Measurements from ENCODE around the gene TRAPPC2.
"Not testable (repeated sequence)": the region's sequence is repeated elsewhere in the genome, so short reads cannot be mapped to it uniquely, and the experiment has no call there.

TRAPPC2 gene

DNA sequence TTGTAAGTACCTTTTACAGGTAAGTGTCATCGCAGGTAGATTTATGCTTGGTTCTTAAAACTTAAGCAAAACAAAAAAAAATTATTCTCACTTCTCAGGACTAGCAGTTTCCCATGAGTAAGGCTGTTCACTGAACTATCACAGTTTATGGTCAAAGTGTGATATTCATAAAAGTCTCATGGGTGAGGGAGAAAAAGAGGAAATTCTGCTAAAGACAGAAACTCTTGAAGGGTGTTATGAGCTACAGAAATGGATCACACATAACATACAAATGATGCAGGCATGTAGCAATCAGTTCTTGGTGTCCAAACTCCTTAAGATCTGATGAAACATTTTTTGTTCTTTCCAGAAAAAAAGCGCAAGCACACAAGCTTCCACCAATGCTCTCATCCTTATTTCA is 37.0 kb downstream of the TRAPPC2 start:
- no peak for DNase-seq

DNA sequence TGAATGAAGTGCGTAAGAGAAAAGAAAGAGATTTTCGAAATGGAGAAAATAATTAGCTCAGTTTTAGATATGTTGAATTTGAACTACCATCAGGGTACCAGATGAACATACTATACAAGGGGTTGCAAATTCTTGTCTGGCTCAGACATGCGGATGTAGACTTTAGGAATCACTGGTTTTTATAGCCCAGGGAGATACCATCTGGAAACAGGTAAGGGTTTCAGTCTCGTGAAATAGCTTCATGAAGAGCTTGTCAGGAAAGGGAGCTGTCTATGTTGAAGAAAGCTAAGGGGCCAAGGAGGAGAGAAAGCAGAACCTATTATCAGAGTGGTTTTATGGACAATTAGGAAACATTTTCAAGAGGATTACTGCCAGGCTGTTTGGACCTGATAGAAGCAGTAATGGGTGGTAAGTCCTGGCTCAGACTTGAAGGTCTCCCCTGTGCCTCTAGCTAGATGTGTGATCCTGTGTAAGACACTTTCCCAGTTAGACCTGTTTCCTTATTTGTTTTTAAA is 38.8 kb downstream of the TRAPPC2 start:
- no peak for DNase-seq

DNA sequence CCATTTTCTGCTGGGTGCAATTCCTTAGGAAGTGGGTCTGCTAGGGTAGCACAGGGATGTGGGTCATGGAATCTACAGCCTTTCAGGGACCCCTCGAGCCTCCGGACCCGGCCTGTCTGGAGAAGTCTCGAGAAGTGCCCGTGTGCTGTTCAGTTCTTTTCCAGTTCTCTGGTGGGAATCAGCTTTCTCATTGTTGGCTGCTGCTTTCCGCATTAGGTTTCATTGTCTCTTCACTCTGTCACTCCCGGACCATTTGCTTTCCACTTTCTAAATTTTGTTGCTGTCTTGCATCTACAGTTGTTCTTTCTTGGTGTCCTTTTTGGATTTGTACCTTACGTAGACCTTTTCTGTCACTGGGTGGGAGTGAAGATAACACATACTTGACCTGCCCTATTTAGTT is 39.4 kb downstream of the TRAPPC2 start:
- no peak for DNase-seq

DNA sequence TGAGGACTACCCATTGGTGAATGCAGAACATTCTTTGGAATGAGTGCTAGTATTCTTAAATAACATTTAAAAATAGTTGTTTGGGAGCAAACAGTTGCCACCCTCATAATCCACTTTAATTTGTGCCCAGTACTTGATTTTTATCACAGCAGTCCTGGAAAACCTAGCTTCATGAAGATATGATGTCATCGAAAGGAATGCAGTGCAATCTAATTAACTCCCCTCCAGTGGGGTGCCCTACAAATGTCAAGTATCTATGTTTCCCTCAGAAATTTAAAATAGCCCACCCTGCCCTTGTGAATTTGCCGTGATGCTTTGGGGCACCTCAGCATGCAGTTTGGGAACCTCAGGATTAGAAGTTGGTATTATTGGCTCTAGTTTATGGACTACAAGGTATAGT is 40.1 kb downstream of the TRAPPC2 start:
- no peak for DNase-seq

DNA sequence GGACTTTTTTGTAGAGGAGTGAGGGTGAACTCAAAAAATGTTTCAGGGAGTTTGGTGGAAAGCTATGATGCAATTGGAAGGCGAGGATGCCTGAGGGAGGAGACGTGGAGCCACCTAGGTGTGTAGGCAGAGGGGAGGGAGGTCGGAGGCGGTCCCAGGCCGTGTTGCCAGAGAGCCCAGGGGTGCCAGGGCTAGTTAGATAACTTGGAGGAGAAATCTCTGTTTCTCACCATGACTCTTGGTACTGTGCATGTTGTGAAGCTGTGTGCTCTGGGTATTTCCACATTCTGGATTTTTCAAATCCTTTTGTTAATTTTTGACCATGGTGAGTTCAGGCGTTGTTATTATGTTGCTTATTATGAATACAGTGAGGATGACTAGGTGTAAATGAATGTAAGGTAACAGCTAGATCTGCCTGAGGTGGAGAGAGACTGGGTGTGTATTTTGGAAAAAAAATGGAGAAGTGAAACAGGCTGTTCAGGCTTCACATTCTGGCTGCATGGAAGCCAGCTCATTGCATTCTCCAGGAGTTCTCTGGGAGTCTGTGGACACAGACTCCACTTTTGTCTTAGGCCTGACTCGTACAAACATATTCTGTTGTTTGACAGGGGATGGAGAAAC is 41.0 kb downstream of the TRAPPC2 start:
- DNase-seq: no peak

DNA sequence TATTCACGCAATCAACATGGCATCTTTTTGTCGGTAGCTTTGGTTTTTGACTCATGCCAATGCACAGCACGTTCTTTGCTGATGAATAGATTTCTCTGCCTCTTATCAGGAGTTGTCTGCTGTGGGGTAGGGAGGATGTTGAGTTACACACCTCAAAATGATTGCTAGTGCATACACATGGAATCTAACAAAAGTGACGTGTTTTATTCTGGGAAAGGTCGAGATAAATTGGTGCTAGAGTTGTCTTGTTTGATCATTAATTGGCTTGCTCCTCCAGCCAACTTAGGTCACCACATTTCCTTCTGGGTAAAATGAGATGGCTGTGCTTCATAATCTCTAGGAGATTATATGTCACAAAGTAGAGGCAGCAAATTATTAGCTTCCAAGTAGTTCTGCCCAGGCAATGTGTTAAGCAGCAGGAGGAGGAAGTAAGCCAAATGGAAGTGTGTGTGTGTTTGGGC is 41.6 kb downstream of the TRAPPC2 start:
- DNase-seq: no peak

DNA sequence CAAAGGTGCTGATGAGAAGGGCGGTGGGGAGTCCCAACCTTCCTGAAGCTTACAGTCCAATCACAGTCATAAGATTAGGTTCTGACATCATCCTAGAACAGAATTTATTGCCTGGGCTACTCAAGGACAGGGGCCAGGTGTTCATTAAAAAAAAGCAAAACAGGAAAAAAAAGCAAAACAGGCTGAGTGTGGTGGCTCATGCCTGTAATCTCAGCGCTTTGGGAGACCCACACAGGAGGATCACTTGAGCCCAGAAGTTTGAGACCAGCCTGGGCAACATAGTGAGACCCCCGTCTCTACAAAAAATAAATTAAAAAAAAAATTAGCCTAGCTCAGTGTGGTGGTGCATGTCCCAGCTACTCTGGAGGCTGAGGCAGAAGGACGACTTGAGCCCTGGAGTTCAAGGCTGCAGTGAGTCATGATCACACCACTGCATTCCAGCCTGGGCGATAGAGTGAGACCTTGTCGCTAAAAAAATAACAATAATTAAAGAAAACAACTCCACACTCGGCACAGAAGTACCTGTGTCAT is 42.5 kb downstream of the TRAPPC2 start:
- no peak for DNase-seq

DNA sequence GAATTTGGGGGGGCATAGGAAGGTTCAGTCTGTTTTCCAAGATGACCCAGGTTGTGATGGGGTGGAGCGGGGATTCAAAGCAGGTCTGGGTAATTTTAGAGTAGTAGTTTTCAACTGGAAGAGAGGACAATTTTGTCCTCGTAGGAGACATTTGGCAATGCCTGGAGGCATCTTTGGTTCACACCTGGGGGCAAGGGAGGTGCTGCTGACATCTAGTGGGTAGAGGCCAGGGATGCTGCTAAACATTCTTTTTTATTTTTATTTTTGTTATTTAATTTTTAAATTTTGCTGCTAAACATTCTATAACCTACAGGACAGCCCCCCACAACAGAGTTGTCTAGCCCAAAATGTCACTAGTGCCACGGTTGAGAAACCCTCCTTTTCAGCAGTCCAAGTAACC is 43.6 kb downstream of the TRAPPC2 start:
- no peak for DNase-seq

DNA sequence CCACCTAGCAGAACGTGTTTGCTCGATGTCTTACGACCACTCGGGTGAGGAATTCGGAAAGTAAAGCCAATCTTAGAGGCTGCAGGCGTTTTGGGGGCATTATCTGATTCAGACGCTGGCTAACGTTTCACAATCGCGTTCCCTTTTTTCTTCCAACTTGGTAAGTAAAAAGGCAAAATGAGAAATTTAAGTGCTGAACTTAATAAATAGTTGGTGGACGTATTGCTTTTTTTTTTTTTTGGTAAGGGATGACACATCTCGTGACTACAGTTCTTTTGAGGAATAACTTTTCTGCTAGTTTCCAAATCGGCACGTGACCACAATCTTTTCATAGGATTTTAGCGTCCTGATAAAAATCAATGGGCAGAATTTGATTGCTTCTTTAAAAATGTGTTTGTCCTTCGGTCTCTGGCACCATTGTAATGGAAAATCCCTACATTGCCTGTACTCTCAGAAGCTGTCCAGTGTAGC is 44.6 kb downstream of the TRAPPC2 start:
- no peak for DNase-seq

DNA sequence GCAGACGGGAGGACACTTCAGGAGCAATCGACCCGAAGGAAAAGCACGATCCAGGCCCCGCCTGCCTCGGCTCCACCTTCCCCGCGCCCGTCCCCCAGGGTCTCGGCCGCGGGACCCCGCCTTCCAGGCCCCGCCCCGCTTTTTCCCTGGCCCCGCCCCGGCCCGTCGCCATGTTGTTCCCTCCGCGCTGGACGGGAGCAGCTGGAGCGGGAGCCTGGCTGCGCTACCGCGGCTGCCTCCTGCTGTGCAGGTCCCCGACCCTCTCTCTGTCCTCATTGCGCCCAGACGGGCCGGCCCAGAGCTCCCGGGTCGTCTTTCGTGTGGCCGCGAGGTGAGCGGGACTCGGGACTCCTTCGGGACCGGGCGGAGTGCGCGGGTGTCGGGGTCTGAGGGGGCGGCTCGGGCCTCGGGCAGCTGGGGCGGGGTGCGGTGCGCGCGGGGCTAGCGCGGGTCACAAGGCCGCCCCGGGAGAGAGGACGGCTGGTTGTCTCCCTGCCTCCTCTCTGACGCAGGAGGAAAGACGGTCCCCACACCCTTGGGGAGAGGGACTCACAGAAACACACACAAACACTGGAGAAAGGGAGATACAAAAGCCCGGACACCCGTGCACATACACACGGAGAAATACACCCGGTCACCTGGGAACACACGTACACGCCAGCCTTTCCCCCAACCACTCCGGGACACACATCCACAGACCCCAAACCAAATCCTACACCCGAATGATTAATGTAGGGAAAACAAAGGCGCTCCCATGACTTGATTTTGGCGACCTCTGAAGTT is 45.3 kb downstream of the TRAPPC2 start, which contains the start of gene RAB9A:
Gene RAB9A, plus strand, starts transcription at position 171 of the 783 bp plus-strand sequence. CDS start 19,619 bp downstream, outside the sequence.
- DNase-seq: peak; percentile 38 to 72

DNA sequence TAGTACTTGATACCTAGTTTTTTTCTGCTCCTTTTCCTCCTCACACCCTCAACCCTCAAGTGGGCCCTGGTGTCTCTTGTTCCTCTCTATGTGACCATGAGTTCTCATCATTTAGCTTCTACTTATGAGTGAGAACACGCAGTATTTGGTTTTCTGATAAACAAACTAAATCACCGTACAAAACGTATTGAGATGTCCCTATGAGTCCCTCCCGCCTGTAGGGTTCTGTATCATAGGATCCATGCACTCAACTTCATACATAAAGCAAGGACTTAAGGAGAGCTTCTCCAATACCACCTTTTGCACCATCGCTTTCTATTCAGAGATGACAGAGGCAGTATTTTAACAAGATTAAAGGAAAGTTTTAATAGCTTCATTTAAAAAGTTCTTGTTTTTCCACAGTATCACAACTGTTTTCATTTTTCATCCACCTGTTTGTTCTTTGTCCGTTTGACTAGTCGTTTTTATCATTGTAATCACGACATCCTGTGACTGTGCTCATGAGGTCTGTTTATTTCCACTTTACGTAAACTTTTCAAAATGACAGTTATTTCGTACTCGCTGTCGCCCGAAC is 45.9 kb downstream of the TRAPPC2 start:
- no peak for DNase-seq

DNA sequence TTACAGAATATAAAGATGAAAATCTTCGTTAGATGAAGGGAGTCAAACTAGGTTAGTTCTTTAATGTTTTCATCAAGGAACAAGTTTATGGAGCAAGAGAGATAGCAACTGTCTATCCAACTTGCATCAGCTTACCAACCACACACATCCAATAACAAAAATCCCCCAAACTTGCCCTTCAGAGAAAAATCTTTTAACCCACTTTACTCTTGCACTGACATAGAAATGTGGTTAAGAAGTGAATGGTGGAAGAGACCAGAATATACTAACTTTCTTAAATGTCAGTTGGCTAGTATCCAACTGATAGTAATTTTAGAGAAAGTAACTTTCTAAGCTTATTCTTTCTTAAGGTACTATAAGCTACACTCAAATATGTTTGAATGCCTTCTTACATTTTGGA is 47.2 kb downstream of the TRAPPC2 start:
- no peak for DNase-seq

DNA sequence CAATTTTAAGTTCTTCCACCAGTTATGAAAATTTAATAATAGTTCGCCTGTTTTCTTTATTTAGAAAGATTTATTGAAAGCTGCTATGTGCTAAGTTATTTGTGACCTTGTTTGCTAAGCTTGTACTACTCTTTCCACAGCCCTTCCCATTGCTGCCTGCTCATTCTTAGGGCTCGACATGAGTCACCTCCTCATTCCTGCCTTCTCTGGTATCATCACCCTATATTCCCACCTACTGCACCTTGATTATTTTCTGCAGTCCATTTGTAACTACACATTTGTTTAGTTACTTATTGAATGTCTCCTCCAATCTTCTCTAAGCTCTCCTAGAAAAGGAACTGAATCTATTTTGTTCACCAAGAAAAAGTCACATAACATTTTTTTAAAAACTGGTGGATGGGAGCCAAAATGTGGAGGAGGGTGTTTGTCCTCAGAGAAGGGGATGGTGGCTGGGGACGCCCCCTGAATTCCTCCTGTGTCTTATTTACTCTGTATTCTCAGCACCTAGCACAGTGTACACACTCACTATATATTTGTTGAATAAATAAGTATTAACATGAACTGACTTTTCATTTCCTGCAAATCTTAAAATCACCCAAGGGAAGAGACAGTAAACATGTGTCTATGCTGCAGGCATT is 49.2 kb downstream of the TRAPPC2 start:
- DNase-seq: no peak

DNA sequence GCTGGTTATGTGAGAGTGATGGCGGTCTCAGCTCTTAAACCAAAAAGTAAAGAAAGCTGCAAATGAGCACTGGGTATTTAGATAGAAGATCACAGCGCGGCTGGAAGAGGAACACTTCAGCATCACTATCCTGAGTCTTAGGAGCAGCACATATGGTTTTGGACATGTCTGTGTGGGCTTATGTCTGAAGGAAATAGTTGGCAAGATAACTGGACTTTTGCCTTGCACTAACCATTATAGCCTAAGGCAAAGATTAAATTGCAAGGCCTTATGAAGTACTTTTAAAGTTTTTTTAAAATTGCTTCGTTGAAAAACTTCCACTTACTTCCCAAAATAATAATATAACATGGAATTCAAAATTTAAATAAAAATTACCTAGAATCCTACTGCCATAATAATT is 50.1 kb downstream of the TRAPPC2 start:
- DNase-seq: no peak

DNA sequence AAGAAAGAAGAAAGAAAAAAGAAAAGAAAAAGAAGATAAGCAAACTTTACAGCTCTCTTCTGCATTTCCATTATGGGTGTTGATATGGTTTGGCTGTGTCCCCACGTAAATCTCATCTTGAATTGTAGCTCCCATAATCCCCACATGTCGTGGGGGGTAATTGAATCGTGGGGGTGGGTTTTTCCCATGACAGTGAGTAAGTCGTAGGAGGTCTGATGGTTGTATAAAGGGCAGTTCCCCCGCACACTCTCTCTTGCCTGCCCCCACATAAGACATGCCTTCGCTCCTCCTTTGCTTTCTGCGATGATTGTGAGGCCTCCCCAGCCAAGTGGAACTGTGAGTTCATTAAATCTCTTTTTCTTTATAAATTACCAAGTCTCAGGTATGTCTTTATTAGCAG is 52.8 kb downstream of the TRAPPC2 start:
- DNase-seq: no peak

DNA sequence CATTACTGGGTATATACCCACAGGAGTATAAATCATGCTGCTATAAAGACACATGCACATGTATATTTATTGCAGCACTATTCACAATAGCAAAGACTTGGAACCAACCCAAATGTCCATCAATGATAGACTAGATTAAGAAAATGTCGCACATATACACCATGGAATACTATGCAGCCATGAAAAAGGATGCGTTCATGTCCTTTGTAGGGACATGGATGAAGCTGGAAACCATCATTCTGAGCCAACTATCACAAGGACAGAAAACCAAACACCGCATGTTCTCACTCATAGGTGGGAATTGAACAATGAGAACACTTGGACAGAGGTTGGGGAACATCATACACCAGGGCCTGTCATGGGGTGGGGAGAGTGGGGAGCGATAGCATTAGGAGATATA is 54.7 kb downstream of the TRAPPC2 start:
- DNase-seq: not testable (repeated sequence)

DNA sequence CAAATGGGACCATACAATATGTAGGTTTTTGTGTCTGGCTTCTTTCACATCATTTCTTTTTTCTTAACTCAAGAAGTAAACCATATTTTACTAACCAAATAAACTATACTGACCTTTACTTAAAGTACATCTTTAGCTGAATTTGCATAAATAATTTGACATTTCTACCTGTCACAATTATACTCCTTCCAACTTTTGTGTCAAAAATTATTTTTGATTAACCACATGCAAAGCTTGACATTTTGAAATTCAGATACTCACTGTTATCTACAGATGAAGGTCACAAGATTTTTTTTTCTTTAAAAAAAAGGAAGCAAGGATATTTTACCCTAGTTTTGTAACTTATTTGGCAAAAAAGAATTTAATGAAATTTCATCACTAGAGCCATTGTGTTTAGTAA is 57.5 kb downstream of the TRAPPC2 start:
- no peak for DNase-seq

DNA sequence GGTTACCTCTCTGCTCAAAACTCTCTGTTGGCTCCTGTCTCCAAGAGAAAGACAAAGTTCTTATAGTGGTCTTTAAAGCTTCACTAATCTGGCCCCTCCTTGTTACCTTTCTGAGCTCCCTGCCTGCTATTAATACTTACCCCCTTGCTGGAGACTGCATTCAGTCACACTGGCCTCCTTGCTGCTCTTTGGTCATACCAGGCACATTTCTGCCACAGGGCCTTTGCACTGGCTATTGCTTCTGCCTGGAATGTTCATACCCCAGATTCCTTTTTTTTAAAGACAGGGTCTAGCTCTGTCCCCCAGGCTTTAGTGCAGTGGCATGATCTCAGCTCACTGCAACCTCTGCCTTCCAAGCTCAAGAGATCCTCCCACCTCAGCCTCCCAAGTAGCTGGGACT is 61.4 kb downstream of the TRAPPC2 start:
- no peak for DNase-seq

DNA sequence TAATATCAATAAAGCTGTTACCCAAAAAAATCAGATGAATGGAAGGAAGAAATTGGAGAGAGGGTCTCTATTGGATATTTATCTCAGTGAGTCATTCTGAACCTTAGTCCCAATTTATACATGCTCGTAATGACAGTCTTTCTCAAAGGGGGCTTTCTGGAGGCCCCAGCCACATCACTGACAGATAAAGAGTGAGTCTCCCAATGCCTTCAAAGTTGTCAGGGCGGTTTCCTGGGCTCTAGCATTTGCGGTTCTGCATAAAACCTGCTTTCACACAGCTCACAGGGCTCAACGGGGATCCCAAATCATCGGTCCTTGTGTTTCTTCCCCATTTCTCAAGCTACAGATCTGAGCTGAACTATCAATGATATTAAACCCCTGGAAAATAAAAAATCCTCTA is 64.2 kb downstream of the TRAPPC2 start:
- no peak for DNase-seq

DNA sequence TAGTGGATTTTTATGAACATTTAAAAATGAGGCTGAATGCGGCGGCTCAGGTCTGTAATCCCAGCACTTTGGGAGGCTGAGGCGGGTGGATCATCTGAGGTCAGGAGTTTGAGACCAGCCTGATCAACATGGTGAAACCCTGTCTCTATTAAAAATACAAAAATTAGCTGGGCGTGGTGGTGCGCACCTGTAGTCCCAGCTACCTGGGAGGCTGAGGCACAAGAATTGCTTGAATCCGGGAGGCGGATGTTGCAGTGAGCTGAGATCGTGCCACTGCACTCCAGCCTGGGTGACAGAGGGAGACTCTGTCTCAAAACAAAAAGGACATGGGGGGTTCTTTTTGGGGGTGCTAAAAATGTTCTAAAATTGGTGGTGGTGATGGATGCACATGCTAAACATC is 64.7 kb downstream of the TRAPPC2 start:
- not testable (repeated sequence) for DNase-seq

DNA sequence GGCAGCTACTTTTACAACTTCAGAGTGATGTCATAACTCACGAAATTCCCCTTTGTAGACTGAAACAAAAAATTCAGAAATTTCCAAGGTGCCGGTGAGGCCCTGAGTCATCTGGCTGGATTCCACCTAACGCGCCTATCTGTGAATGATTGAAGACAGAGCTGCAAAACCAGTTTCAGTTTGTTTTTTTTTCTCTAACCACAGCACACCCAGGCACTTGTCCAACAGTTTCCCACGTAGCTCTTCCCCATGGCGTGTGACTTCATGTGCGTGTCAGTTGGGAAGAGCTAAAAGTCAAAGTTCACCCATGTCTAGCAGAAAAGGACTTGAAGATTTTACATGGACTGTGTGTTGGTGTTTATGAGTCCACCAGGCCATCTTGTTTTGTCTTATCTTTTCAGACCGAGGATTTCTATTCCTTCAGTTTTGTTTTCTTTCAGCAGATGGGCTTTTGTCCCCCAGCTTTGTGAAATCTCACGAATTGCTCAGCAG is 65.1 kb downstream of the TRAPPC2 start:
- DNase-seq: no peak

DNA sequence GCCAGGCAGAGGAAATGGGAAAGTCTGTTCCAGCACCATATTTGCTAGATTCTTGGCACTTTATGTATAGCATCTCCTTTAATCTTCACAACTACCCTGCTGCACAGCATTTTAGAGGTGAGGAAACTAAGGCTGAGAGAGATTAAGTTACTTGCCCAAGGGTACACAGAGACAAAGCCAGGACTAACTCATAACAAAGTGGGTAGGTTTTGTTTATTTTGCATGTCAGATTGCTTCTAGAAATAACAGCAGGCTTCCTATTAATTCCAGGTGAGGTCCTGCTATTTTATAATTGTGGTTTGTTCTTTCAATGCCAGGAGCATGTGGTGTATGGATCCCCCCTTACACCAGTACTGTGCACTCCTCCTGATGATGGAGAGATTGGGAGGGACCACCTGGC is 66.5 kb downstream of the TRAPPC2 start:
- DNase-seq: no peak

DNA sequence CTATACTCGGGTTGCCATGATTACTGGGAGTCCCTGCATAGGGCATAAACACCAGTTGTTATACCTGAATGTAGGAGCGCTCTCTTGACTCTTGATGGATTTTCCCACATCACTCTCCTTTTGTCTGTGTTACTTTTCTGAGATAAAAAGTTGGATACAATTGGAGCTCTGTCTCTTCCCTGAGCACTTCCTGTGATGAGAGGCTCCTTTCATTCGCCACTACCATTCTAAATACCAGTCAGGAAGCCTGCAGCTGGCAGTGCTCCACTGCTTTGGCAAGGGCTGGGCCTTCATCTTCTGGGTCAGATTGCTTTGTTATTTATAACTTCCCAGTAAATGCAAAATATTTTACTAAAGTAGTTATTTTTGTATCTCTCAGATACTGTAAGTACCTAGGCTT is 67.6 kb downstream of the TRAPPC2 start:
- peak in 1 of 2 donors; percentile 39 for DNase-seq

Data from hippocampal formation (tissue), 2 donors.